Measurements from ENCODE around the gene ELAVL3.

ELAVL3 gene

GRCh38 chr19:11480715-11481533 lies at the start of gene ELAVL3:
Gene ELAVL3, minus strand, starts transcription at chr19:11481046. Its CDS starts 438 bp downstream, at chr19:11480608.
- no peak for DNase-seq (ENCODE audit: extremely low read depth, low read depth)
- no peak for TF ChIP-seq CTCF (IDR thresholded peaks at IDR 0.05; ENCODE audit: low read depth, low read length)

- no peak for DNase-seq (ENCODE audit: extremely low read depth, low read depth)
- TF ChIP-seq CTCF (IDR thresholded peaks at IDR 0.05; ENCODE audit: low read depth, low read length) = no peak; the same call in 1 of the 2 replicates
These were observed 49.6 kb upstream of the ELAVL3 start for GRCh38 chr19:11530432-11530831.

GRCh38 chr19:11528551-11529341 lies 47.9 kb upstream of the ELAVL3 start, which contains the start of gene ECSIT:
Gene ECSIT, minus strand, starts transcription at chr19:11529134. Its CDS starts 9,964 bp downstream, at chr19:11519170.
- no peak for TF ChIP-seq CTCF (IDR thresholded peaks at IDR 0.05; ENCODE audit: low read depth, low read length)
- peak; percentile 96 for DNase-seq (ENCODE audit: extremely low read depth, low read depth)

GRCh38 chr19:11519138-11519537 lies 38.3 kb upstream of the ELAVL3 start:
- no peak for TF ChIP-seq CTCF (IDR thresholded peaks at IDR 0.05; ENCODE audit: low read depth, low read length)
- DNase-seq (ENCODE audit: extremely low read depth, low read depth) = no peak

GRCh38 chr19:11513946-11514345 lies 33.1 kb upstream of the ELAVL3 start:
- no peak for DNase-seq (ENCODE audit: extremely low read depth, low read depth)
- no peak for TF ChIP-seq CTCF (IDR thresholded peaks at IDR 0.05; ENCODE audit: low read depth, low read length)

- no peak for DNase-seq (ENCODE audit: extremely low read depth, low read depth)
- TF ChIP-seq CTCF (IDR thresholded peaks at IDR 0.05; ENCODE audit: low read depth, low read length) = no peak
These were observed 29.6 kb upstream of the ELAVL3 start for GRCh38 chr19:11510444-11510843.

All from AG09319 (cell line).